Stimulated activated CD8-positive, alpha-beta memory T cell treated with anti-CD3 and anti-CD28 coated beads, Interleukin-7, amount 100 ng/mL, for 4 hours (primary cell): ENCODE measurements around the gene BOLL.
"Not testable (repeated sequence)": the region's sequence is repeated elsewhere in the genome, so short reads cannot be mapped to it uniquely, and the experiment has no call there.

Experiments used
- DNase-seq, 2 donors: peaks; one replicate each; pipeline ENCODE4 v3.0.0-alpha.2; 2020; ENCODE audit warnings: low read depth in 2 of 2

BOLL gene

GRCh38 chr2:197784956-197785941 is at the start of gene BOLL:
BOLL (minus strand) TSS chr2:197785319; CDS start chr2:197781850, 3,469 bp downstream.
- DNase-seq = no peak

- DNase-seq = not testable (repeated sequence)
Observed at GRCh38 chr2:197834771-197835170, 49.7 kb upstream of the BOLL start.

GRCh38 chr2:197828464-197829135 is 43.5 kb upstream of the BOLL start:
- no peak for DNase-seq

- no peak for DNase-seq
Observed at GRCh38 chr2:197827618-197828017, 42.5 kb upstream of the BOLL start.

GRCh38 chr2:197822333-197822732 is 37.2 kb upstream of the BOLL start:
- DNase-seq = no peak

GRCh38 chr2:197821550-197822289 is 36.6 kb upstream of the BOLL start:
- no peak for DNase-seq

- no peak for DNase-seq
Observed at GRCh38 chr2:197814526-197814925, 29.4 kb upstream of the BOLL start.

GRCh38 chr2:197813093-197813787 is 28.1 kb upstream of the BOLL start:
- DNase-seq = no peak

- no peak for DNase-seq
Observed at GRCh38 chr2:197810491-197810890, 25.4 kb upstream of the BOLL start.

GRCh38 chr2:197810016-197810415 is 24.9 kb upstream of the BOLL start:
- DNase-seq = no peak

GRCh38 chr2:197809064-197809463 is 23.9 kb upstream of the BOLL start:
- DNase-seq = no peak

- DNase-seq = no peak
Observed at GRCh38 chr2:197805715-197806633, 20.9 kb upstream of the BOLL start.

- peak in 1 of 2 donors; percentile 6 for DNase-seq
Observed at GRCh38 chr2:197804758-197805714, 19.9 kb upstream of the BOLL start.

GRCh38 chr2:197804049-197804757 is 19.1 kb upstream of the BOLL start, which contains the start of gene PLCL1:
PLCL1 (plus strand) TSS chr2:197804593.
- DNase-seq = peak; percentile 83

GRCh38 chr2:197803033-197803444 is 17.9 kb upstream of the BOLL start:
- no peak for DNase-seq

- DNase-seq = no peak
Observed at GRCh38 chr2:197801033-197801432, 15.9 kb upstream of the BOLL start.

GRCh38 chr2:197800091-197800490 is 15.0 kb upstream of the BOLL start:
- no peak for DNase-seq

GRCh38 chr2:197799068-197799467 is 13.9 kb upstream of the BOLL start:
- DNase-seq = no peak
